Heart left ventricle (tissue), 16 donors: ENCODE results near the gene ARL8A. TPM values are rescaled to one million over a fixed set of nuclear protein-coding genes. Genes with fewer than 3 reads are reported as not detected.
A peak's percentile ranks its signal among the peaks of the same experiment; 100 is the strongest.

Experiments used
- ATAC-seq, 4 donors: fragments of 200-7000 bp; cut with Tn5 transposase; one replicate each; pipeline ENCODE4 v1.9.1; 2020 to 2022; ENCODE audit warnings: moderate library complexity in 4 of 4, mild to moderate bottlenecking in 3 of 4, moderate number of reproducible peaks in 1 of 4
- DNase-seq, 5 donors: peaks; one replicate each; pipeline ENCODE4 v3.0.0-alpha.2; 2020
- H3K27ac ChIP-seq, 12 donors: fragments of 200-600 bp; sonication (generic) in 4 of 12; one replicate each; pipeline versions ENCODE4 v1.5.0 to v1.8.0; 2016 to 2022; ENCODE audit warnings: mild to moderate bottlenecking in 2 of 12
- H3K27me3 ChIP-seq, 9 donors: fragments of 200-600 bp; sonication (generic) in 2 of 9; one replicate each; pipeline versions ENCODE4 v1.5.1 to v1.8.0; 2016 to 2022; ENCODE audit warnings: mild to moderate bottlenecking in 3 of 9
- H3K36me3 ChIP-seq, 9 donors: fragments of 200-600 bp; sonication (generic) in 2 of 9; one replicate each; pipeline versions ENCODE4 v1.5.0 to v1.8.0; 2018 to 2022; ENCODE audit warnings: mild to moderate bottlenecking in 2 of 9
- H3K4me1 ChIP-seq, 12 donors: fragments of 200-600 bp; sonication (generic) in 4 of 12; one replicate each; pipeline versions ENCODE4 v1.5.0 to v1.8.0; 2016 to 2022; ENCODE audit warnings: mild to moderate bottlenecking in 3 of 12
- H3K4me3 ChIP-seq, 12 donors: fragments of 200-600 bp; sonication (generic) in 4 of 12; one replicate each; pipeline versions ENCODE4 v1.5.0 to v1.8.0; 2017 to 2022; ENCODE audit warnings: mild to moderate bottlenecking in 9 of 12, moderate library complexity in 4 of 12
- H3K9me3 ChIP-seq, 12 donors: fragments of 200-600 bp; sonication (generic) in 4 of 12; one replicate each; pipeline versions ENCODE4 v1.5.0 to v1.8.0; 2016 to 2022; ENCODE audit warnings: mild to moderate bottlenecking in 1 of 12
- POLR2A ChIP-seq, 2 donors: fragments of 450-650 bp; IDR thresholded peaks; one replicate each; pipeline ENCODE4 v1.6.1; 2017; ENCODE audit warnings: antibody characterized with exemption in 2 of 2, mild to moderate bottlenecking in 2 of 2, moderate library complexity in 2 of 2
- WGBS, 4 donors: extraction: QIAGEN DNeasy Blood & Tissue Kit in 2 of 4; methylation state at CpG; one replicate each; pipeline versions ENCODE4 v1.1.5 to v1.1.7; 2013 to 2018; 5-methylcytosine and 5-hydroxymethylcytosine counted together
- intact Hi-C, 10 donors: fragments of 100-400 bp; cut with DNase I; formaldehyde crosslinking; loops; one replicate each; pipeline versions ENCODE4 v1.11.1 to v1.14.2; 2022
- polyA plus RNA-seq, 2 donors: library from polyadenylated mRNA; stranded (reverse); fragments of 200-250 nt; gene quantifications; one replicate each; pipeline ENCODE4 v1.2.3, GENCODE V29; 2013
- total RNA-seq, 9 donors: library from RNA; depleted of rRNA in 2 of 9; stranded (reverse); fragments of >200 nt in 2 of 9; fragmentation: NEBNext Ultra II Directional in 3 of 9; extraction: Animal tissue kit (Norgen Biotek cat#: 25700) in 3 of 9; gene quantifications; one replicate each; pipeline versions ENCODE4 v1.1.0 to v1.2.4, GENCODE V29; 2016 to 2023
- TF ChIP-seq, protein P1 (sequence below), 12 donors: fragments of 200-600 bp; sonication (generic) in 4 of 12; IDR thresholded peaks; one replicate each; pipeline versions ENCODE4 v1.5.0 to v1.8.0; 2018 to 2022; ENCODE audit warnings: antibody characterized with exemption in 12 of 12, mild to moderate bottlenecking in 5 of 12
- donor health status: ischemic (EF 13 %, LVEDD 7.1; RV severe dilation, severe dysfunction).
- donor health status: healthy with polysubstance abuse.
- donor health status: DM: no; HTN: yes; CAD: no.
- donor health status: DM: no; HTN: no; CAD: no.
- donor health status: ischemic (EF 25% LVEDD 6.9; RV normal size, moderate dysfunction).
- donor health status: ischemic (EF 25% LVEDD 5.7; RV mildly dilated, moderate dysfunction).
- donor health status: healthy.
- donor health status: DM: yes; HTN: yes; CAD: no.
- donor health status: ischemic (EF 35%, LVEDD 5.7; RV mildly dilated, moderate dysfunction).
- donor health status: nonischemic (EF 11% LVEDD 7.7; RV severe dilation, severe dysfunction).
- donor health status: DM: yes; HTN: yes; CAD: no.
- donor health status: PGD.
- donor health status: ischemic (EF 29% LVEDD 5.4; RV normal size, mild dysfunction).
- donor health status: nonischemic (EF 23%, LVEDD 6.1; RV moderate dilation, normal function).

ARL8A gene
- total and polyA plus RNA-seq, 11 donors = 22.6 to 86.4 (median 73.3) TPM

DNA sequence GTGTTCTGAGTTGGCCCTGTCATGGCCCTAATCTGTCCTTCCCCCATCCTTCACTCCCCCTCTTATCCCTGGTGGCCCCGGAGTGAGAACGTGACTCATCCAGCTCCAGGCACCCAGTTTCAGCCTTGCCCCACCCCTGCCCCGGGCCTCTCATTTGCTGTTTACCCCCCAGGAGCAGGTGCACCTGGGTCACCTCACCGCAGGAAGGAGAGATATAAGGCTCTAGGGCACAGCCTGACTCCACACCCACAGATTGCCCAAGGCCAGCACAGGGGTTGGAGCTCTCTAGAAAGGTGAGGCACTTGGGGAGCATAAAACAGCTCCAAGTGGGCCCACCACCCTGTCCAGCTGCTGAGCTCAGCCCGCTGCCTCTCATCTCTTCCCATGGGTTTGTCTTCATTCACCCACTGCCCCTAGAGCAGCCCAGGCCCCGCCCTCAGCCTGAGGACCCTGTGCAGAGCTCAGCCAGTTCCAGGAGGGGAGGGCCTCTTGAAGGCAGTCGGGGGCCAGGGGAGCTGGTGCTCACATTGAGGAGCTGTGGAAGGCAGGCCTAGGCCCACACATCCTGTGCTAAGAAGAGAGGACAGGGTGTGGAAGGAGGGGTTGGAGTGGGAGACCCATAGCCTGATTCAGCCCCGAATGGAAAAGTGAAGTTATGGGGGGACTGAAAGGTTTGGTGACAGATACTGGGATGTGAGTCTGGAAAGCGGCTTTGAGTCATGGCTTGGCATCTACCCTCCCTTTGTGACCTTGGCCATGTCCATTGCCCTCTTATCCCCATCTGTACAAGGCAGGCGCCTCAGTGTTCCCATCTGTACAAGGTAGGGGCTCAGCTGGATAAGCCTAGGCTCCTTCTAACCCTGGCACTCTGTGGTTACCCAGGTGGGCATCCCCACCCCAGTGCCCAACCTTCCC is 37.9 kb downstream of the ARL8A start:
- ATAC-seq (peak; percentile 4 to 37 (median 20)), DNase-seq (peak in 1 of 5 donors; percentile 46)
- Histone ChIP-seq H3K4me3 (no peak overlapping the region), H3K27me3 (no peaks in the 10 kb centered on the region), H3K9me3 (no peaks in the 10 kb centered on the region), H3K4me1 (peaks cover 0 to 27% (median 11%) of the 10 kb centered on the region in 12 donors), H3K36me3 (no peaks in the 10 kb centered on the region), H3K27ac (peak overlapping the region; percentile 51 to 97 (median 88))
- 55 to 68% (median 63%) methylated on average over 8 to 10 of the region's 10 CpGs for WGBS, 4 donors
- TF ChIP-seq, protein P1, sequence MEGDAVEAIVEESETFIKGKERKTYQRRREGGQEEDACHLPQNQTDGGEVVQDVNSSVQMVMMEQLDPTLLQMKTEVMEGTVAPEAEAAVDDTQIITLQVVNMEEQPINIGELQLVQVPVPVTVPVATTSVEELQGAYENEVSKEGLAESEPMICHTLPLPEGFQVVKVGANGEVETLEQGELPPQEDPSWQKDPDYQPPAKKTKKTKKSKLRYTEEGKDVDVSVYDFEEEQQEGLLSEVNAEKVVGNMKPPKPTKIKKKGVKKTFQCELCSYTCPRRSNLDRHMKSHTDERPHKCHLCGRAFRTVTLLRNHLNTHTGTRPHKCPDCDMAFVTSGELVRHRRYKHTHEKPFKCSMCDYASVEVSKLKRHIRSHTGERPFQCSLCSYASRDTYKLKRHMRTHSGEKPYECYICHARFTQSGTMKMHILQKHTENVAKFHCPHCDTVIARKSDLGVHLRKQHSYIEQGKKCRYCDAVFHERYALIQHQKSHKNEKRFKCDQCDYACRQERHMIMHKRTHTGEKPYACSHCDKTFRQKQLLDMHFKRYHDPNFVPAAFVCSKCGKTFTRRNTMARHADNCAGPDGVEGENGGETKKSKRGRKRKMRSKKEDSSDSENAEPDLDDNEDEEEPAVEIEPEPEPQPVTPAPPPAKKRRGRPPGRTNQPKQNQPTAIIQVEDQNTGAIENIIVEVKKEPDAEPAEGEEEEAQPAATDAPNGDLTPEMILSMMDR (IDR thresholded peaks at IDR 0.05) = no peak
- no peak for TF ChIP-seq POLR2A (IDR thresholded peaks at IDR 0.05)
- intact Hi-C loops = loop anchor here in 2 of 10 donors (5.0 to 10.0 kb wide), 2 partner anchors 49 to 222 kb away; partner anchors contain the start of gene SHISA4 (in 1 of the 2)

DNA sequence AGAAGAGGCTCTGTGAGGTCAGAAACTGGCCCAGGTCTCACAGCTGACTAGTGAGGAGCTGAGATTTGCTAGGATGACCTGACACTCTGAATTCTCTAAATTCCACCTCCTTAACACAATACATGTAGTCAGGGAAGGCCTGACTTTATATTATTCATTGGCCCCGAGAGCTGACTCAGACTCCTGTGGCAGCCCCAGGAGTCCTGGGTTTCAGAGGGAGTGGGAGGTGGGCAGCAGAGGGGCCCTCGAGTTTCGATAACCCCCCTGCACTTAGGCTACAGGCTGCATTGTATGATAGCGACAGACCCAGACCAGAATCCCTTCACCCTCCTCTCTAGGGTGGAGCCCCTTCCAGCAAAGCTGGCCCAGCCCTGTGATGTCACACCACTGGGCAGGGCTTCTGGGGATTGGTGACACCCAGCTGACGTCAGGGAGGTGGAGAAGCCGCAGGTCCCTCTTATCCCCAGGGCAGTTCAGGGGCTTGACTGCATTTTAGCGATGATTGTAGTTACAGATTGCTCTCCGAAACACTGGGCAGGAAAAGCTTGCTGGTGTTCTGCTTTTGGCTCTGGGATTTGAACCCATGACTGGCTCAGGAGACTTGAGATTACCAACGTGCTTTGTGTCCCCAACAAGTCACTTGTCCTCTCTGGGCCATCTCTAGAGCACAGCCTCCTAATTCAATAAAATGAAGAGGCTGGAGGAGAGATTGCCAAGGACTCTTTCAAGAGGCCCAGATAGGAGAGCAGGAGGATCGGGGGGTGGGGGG is 38.8 kb downstream of the ARL8A start:
- intact Hi-C loops = loop anchor here in 2 of 10 donors (5.0 to 10.0 kb wide), 2 partner anchors 48 to 221 kb away; partner anchors contain the start of gene SHISA4 (in 1 of the 2)
- H3K36me3 ChIP-seq = no peaks in the 10 kb centered on the region
- ATAC-seq (peak in 1 of 4 donors; percentile 28), DNase-seq (peak in 1 of 5 donors; percentile 55)
- no peaks in the 10 kb centered on the region for H3K27me3 ChIP-seq
- no peak overlapping the region for H3K4me3 ChIP-seq
- H3K4me1 ChIP-seq = peaks cover 0 to 27% (median 11%) of the 10 kb centered on the region in 12 donors
- H3K27ac ChIP-seq = peak overlapping the region in 4 of 12 donors; percentile 74 to 97 (median 90)
- H3K9me3 ChIP-seq = no peaks in the 10 kb centered on the region
- WGBS, 4 donors = 47 to 61% (median 55%) methylated on average over 7 to 10 of the region's 10 CpGs
- TF ChIP-seq, protein P1 (IDR thresholded peaks at IDR 0.05) = no peak

DNA sequence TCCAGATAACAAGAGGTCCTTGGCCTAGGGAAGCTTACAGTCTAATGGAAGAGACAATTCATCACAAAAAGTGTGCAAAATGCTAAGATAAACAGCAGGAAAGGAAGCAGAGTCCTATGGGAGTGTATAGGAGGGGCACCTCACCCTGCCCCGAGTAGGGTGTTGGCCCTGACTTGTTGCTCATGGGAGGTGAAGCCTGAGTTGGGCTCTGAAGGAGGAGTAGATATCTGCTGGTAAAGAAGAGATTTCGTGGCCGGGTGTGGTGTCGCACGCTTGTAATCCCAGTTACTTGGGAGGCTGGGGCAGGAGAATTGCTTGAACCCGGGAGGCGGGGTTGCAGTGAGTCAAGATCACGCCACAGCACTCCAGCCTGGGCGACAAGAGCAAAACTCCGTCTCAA is 40.5 kb downstream of the ARL8A start:
- Histone ChIP-seq H3K27me3 (no peaks in the 10 kb centered on the region), H3K4me3 (no peak overlapping the region), H3K36me3 (no peaks in the 10 kb centered on the region), H3K27ac (no peak overlapping the region), H3K4me1 (peaks cover 0 to 25% (median 10%) of the 10 kb centered on the region in 12 donors), H3K9me3 (no peaks in the 10 kb centered on the region)
- intact Hi-C loops = loop anchor here in 1 of 10 donors (10.0 kb wide), 1 partner anchor 219 kb away; the partner anchor contains the start of gene SHISA4
- no peak for ATAC-seq
- TF ChIP-seq POLR2A (IDR thresholded peaks at IDR 0.05) = no peak
- TF ChIP-seq, protein P1 (IDR thresholded peaks at IDR 0.05) = no peak
- no peak for DNase-seq
- 89 to 95% (median 91%) methylated on average over 10 of the region's 10 CpGs for WGBS, 4 donors
